22Rv1 (cell line): ENCODE data around the gene THOC6.

Experiments
- CTCF ChIP-seq: fragments of 450-650 bp; IDR thresholded peaks from 2 replicates; pipeline ENCODE4 v1.5.1; 2017; ENCODE audit warnings: mild to moderate bottlenecking
- ZFX ChIP-seq: fragments of 450-650 bp; IDR thresholded peaks from 2 replicates; pipeline ENCODE4 v1.6.1; 2017; ENCODE audit warnings: antibody characterized with exemption, borderline replicate concordance

GRCh38 chr16:3071655-3072054 is 47.8 kb downstream of the THOC6 start:
- no peak for TF ChIP-seq CTCF
- TF ChIP-seq ZFX = no peak
